GM18520 (cell line): Measurements from ENCODE around the gene HDDC2.
"Not testable (repeated sequence)": the region's sequence is repeated elsewhere in the genome, so short reads cannot be mapped to it uniquely, and the experiment has no call there.

ENCODE experiments used
- ATAC-seq: cut with Tn5 transposase; IDR thresholded peaks from one replicate; pipeline ENCODE4 v1.9.1; 2021; ENCODE audit not compliant: unreplicated experiment

The HDDC2 gene

DNA sequence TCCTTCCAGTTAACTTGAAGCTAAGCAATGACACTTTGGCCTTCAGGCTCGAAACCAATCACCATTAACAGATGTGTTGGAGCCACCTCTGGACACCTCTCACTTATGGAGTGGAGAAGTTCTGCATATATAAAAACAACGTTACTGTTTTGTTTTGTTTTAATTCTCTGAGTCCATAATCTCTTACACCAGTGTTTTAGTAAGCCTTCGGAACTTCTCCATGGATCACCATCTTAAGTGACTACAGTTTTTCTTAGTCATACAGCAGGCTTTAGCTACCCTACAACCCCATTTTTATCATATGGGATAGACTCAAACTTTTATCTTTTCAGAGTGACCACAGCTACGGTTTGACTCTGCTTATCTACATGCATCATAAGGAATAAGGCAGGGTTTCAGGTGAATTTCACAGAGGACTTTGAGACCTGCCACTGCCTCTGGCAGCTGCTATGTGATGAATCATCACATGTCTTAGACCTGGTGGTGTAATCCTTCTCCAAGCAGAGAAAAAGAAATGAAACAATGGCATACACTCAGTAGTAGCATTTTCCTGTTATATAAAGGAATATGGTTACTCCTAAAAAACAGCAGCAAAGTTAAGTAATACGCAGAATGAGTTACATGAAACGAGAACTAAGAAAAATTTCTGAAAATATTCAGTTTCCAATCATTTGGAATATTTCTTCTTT is 5.5 kb upstream of the HDDC2 start:
- no peak for ATAC-seq

DNA sequence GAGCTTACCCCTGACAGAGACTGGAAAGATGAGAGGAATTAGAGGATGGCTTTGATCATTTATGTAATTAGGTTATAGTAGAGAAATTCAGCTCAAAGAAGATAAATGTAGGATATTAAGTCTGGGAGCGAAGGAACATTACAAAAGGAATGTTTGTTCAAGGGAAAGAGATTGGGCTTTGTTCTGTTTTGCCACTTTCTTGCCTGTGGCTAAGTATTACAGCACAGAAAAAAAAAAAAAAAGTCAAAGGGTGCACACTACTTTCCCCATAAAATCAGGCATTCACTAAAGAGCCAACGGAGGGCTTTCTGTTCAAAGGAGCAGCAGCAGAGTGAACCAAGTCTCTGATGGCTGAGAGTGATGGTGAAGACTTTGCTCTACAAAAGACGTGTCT is 5.0 kb upstream of the HDDC2 start:
- no peak for ATAC-seq

DNA sequence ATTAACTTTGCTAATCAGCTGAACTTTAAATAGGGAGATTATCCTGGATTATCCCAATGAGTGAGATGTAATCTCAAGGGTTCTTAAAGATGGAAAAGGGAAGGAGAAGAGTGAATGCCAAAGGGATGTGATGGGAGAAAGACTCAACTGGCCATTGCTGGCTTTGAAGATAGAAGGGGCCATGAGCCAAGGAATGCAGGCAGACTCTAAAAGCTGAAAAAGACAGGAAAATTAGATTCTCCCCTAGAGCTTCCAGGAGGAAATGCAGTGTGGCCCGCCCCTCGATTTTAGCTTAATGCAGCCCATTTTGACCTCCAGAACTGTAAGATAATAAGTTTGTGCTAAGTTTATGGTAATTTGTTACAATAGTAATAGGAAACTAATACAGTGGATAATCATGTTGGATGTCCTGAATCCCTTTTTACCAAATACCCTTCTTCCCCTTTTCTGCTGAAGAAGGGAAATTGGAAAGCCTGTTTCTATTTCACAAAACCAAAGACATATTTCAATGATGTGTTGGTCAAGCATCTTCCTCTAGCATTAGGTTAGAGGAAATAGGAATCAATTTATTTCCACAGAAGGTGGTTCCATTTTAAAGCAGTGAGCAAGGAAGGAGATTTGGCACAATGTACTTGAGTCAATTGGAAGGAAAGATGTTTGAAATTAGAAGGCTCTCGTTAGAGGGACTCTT is 3.3 kb upstream of the HDDC2 start:
- ATAC-seq = no peak

DNA sequence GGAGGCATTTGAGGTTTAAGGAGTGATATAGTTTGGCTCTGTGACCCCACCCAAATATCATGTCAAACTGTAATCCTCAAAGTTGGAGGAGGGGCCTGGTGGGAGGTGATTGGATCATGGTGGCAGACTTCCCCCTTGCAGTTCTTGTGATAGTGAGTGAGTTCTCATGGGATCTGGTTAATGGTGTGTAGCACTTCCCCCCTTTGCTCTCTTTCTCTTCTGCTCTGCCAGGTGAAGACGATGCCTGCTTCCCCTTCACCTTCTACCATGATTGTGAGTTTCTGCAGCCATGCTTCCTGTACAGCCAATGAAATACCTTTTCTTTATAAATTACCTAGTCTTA is 1.7 kb upstream of the HDDC2 start:
- ATAC-seq = no peak

DNA sequence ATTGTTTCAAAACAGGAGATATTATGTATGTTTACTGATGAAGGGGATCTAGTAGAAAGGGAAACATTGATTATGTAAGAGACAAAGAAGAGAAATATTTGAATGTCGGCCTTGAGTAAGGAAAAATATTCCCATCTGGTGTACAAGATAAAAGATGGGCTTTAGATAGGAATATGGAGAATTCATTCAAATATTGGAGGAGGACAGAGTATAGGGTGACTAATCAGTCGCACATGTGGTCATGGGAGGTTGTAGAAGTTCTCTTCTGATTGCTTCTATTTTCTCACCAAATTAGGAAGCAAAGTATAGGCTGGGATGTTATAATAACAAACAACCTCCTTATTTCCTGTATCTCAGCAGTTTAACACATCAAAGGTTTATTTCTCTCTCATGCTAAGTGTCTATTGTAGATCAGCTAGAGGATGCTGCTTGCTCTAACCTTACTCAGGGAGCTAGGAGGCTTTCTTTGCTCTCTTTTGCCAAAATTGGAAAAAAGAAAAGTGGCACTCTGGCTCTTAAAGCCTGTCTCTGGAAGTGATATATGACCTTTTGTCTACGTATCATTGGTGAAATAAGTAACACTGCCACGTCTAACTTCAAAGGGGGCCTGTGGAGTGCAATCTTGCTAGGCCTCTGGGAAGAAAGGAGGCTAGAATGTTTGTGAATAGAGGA is 1.2 kb upstream of the HDDC2 start:
- no peak for ATAC-seq

DNA sequence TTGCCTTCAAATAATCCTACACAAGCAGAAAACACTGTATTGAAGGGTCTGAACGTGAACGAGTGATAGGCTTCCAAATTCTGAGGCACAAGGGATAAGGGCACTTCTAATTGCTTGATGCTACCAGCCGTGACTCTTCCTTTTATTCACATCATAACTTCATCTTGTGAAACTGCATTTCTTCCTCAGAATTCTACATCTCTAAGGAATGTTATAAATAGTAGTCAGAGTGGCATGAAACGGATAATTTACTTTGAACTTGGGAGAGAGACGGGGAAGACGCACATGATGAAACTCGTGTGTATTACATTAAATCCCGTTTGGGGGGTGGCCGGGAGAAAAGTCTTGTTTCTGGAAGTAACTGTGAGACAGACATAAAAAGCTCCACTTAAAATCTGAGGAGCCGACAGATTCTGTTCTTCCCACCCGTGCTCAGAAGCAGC is 754 bp downstream of the HDDC2 start:
- no peak for ATAC-seq

DNA sequence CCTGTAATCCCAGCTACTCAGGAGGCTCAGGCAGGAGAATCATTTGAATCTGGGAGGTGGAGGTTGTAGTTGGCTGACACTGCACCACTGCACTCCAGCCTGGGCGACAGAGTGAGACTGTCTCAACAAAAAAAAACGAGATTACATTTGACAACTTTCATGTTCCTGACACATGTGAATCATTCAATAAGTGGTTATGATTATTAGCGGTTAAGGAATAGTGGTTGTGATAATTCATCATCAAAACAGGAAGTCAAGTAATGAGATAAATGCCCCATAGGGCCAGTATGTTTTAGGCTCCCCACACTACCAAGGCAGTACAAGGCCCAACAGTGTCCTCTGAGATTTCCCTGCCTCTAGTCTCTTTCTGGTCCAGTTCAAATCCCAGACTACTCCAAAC is 2.5 kb downstream of the HDDC2 start:
- ATAC-seq = no peak

DNA sequence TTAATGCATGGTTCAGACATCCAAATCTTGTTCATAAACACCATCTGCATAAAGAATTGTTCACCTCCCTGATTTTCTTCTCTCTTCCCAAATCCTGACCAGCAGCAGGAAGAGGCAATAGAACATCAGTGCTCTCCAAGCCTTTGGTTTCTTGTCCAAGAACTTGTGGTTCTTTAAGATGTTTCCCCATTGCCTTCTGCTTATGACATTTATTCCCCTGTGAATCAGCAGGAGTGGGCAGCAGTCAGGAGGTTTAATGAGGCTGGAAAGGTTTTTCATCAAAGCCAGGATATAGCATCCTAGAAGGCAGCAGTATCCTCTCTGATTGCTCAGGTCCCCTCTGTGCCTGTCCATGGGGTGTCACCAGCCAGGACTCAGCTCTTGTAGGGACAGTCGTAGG is 5.3 kb downstream of the HDDC2 start:
- no peak for ATAC-seq

DNA sequence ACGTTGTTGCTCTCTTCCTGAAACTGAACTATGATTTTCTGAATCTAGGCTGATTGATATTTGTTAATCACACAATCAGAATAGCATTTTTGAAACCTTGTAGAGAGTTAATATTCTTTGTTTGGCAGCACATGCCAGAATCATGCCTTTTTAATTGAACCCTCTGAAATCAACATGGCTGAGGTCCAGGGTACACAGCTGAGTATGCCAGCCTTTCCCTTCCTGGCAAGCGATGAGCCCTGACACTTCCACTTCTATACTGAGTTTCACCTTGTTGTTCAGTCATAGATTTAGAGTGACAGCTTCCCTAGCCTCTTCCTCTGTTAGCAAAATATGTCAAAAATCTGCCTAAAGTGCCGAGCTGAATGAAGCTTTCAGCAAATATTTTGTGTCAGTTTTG is 6.8 kb downstream of the HDDC2 start:
- ATAC-seq = no peak

DNA sequence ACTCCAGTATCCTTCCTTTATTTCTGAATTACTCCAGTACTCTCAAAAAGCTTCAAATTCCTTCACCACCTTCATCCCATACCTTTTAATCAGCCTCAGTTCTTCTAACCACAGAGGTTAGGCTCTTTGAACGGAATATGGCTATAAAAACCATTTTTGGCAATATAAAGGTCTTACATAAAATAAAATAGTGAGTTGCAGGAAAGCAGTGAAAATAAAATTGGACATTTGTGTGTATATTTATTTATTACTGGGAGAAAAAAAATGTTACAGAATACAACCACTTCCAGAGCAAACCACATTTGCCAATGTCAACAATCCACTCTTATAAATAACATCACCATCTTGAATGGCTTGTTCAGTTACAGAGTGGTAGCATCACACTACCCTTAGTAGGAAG is 7.7 kb downstream of the HDDC2 start:
- no peak for ATAC-seq

DNA sequence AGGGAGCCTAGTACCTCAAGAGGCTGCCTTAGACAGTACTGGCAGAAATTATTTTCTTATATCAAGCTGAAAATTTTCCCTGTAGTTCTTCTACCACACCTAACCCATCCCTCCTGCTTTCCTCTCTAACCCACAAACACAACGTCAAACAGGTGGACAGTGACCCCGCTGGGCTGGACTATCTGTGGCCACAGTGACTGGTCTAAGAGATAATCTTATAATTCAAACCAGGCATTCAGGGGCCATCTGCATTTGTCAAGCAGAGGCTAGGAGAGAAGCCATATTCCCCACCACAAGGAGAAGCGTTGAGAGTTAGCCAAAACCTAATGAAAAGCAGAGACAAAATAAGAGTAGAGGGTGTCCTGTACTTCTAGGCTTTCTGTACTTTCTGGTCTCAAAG is 8.2 kb downstream of the HDDC2 start:
- ATAC-seq = no peak

DNA sequence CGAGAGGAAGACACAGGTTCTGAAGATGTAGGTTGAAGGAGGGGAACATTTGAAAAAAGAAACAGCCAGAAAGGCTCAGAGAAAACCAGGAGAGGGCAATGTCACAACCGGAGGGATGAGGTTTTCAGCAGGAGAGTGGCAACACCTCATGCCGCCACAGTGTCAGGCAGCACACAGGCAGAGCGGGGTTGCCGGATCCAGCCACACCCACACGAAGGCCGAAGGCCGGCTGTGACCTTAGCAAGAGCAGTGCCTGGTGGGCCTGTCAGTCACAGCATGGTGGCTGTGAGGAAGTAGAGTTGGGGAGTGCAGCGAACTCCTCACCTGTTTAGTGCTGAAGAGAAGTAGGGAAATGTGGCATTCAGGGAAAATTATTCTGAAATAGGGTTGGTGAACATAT is 14.0 kb downstream of the HDDC2 start:
- no peak for ATAC-seq

DNA sequence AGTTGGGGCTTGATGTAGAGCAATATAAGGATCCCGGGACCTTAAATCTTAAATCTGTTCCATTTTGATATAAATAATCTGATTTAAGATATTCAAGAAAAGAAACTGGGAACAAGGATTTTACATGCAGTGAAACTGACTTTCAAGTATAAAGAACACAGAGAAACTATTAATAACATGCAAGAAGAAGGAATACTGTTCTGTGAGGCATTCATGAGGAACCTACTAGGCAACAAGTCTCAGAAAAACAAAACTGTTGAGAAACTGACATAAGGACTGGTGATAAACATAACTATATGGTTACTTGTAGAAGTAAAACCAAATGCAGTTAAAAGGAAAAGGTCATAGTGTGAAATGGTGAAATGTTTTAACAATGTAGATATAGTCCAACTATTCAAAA is 15.8 kb downstream of the HDDC2 start:
- ATAC-seq = no peak

DNA sequence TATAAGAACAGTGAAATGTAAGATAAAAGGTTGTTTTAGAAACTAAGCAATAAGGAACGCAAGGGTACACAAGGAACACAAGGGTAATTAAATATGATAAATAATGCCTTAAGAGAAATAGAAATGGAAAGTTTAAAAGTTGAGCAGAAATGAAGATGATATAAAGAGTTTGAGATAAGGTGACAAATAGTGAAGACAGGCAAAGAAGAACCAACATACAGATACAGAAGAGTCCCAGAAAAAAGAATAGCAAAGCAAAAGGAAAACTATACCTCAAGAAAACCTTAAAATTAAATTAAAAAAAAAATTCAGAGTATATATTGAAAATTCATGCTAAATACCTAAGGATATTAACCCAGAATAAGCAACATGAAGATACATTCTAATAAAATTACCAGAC is 16.4 kb downstream of the HDDC2 start:
- no peak for ATAC-seq

DNA sequence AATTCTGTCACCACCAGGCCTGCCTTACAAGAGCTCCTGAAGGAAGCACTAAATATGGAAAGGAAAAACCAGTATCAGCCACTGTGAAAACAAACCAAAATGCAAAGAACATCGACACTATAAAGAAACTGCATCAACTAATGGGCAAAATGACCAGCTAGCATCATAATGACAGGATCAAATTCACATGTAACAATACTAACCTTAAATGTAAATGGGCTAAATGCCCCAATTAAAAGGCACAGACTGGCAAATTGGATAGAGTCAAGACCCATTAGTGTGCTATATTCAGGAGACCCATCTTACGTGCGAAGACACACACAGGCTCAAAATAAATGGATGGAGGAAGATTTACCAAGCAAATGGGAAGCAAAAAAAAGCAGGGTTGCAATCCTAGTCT is 19.3 kb downstream of the HDDC2 start:
- not testable (repeated sequence) for ATAC-seq

DNA sequence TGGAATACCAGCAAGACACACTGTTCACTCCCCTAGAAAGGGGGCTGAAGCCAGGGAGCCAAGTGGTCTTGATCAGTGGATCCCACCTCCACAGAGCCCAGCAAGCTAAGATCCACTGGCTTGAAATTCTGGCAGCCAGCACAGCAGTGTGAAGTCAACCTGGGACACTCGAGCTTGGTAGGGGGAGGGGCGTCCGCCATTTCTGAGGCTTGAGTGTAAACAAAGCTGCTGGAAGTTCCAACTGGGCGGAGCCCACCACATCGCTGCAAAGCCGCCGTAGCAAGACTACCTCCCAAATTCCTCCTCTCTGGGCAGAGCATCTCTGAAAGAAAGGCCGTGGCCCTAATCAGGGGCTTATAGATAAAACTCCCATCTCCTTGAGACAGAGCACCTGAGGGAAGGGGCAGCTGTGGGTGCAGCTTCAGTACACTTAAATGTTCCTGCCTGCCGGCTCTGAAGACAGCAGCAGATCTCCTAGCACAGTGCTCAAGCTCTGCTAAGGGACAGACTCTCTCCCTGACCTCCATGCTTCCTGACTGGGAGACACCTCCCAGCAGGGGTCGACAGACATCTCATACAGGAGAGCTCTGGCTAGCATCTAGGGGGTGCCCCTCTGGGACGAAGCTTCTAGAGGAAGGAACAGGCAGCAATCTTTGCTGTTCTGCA is 21.3 kb downstream of the HDDC2 start:
- not testable (repeated sequence) for ATAC-seq

DNA sequence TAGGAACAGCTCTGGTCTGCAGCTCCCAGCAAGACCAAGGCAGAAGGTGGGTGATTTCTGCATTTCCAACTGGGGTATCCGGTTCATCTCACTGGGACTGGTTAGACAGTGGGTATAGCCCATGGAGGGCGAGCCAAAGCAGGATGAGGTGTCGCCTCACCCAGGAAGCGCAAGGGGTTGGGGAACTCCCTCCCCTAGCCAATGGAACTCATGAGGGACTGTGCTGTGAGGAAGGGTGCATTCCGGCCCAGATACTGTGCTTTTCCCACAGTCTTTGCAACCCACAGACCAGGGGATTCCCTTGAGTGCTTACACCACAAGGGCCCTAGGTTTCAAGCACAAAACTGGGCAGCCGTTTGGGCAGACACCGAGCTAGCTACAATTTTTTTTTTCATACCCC is 21.8 kb downstream of the HDDC2 start:
- no peak for ATAC-seq

DNA sequence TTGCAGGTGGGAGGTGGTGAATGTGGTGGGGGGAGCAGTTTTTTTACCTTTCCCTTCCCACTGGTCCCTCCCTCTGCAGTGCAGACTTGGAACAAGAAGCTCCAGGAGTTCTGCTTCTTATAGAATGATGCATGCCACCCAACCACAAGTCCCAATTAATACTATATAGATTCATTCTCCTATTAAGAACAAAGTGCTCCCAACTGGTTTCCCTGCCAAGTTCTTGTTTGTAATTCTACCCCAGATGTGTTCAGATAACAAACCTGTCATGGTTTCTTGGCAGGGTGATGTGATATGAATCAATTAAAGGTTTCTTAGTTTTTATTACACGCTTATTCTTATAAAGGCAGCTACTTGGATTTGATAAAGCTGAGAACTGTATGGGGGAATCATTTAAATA is 23.9 kb downstream of the HDDC2 start:
- ATAC-seq = no peak

DNA sequence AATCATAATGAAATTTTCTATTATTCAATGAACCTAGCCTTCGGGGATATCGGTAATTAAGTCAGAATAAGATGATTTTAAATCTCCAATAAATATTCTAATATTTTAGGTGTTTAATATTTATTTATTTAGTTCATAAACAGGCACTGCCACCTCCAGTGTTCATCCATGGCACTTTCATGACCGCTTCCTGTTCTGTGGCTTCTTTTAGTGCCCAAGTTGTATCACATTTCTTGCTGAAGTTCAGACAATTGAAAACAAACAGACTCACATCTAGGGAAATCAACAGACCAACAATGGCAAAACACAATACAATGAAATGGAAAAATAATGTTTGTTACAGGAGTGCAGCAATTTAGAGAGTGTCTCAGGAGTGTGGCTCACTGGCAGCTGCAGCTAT is 26.0 kb downstream of the HDDC2 start:
- ATAC-seq = no peak

DNA sequence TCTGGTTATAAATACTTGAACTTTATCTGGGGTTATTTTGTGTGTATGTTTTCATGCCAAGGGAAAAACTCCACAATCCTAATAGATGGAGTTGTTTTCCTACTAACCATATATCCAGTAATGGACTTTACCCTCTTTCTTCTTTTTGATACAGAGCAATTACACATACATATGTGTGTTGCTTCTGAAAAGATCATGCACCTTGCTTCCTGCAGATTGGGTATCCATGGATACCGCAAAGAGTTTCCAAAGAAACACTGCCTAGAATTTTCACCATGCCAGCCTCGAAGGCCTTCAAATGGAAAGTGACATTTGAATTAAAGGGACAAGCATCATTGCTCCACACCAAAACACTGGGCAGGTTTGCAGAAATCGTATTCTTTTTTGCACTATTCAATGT is 26.8 kb downstream of the HDDC2 start:
- ATAC-seq = no peak

DNA sequence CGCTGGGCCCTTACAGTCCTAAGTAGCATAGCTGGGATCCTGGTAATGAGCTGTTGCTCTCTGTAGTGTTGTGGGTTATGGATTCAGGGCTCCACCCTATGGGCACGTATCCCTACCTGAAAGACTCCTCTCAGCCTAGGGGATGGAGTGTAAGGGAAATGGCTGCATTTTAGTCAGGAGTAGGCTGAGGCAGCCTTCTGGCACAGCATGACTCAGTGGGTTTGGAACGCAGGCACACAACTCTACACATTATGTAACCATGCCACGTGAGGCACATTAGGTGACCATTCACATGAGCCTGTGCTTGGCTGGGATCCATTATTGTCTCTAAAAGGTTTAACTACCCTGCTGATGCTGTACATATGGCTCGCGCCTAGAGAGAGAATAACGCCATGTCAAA is 27.8 kb downstream of the HDDC2 start:
- no peak for ATAC-seq

DNA sequence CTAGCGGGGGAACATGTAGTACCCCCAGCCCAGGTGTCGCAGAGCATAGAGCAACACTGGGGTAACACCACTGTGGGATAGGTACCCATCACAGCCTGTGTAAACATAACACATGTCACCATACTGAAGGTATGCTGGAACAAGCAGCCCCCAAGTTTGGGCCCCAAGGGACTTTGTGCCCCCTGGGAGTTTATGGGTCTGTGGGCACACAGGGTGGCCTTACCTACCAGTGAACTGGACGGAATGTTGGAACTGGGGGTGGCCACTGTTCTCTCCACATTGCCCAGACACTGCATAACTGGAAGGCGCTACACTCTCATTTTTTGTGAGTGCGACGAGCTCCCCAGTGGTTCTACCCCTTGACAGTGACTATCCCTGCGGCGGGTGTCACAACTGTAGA is 28.5 kb downstream of the HDDC2 start:
- no peak for ATAC-seq
